Skeletal muscle satellite cell (primary cell): ENCODE results near the gene SKP1. TPM values are rescaled to one million over a fixed set of nuclear protein-coding genes. Genes with fewer than 3 reads are reported as not detected.

Source experiments
- H3K27me3 ChIP-seq: 2 replicates; pipeline ENCODE4 v1.7.0; 2013; ENCODE audit warnings: low read length; ENCODE audit not compliant: control insufficient read depth, insufficient read depth
- H3K36me3 ChIP-seq: 2 replicates; pipeline ENCODE4 v1.7.0; 2013; ENCODE audit warnings: mild to moderate bottlenecking, control low read depth, low read length; ENCODE audit not compliant: insufficient read depth
- H3K4me1 ChIP-seq: 2 replicates; pipeline ENCODE4 v1.7.0; 2013; ENCODE audit warnings: low read length; ENCODE audit not compliant: control insufficient read depth, insufficient read depth
- H3K4me2 ChIP-seq: 2 replicates; pipeline ENCODE4 v1.7.0; 2013; ENCODE audit warnings: mild to moderate bottlenecking, low read length
- H3K4me3 ChIP-seq: 2 replicates; pipeline ENCODE4 v1.7.0; 2013; ENCODE audit warnings: low read length
- H3K9ac ChIP-seq: 2 replicates; pipeline ENCODE4 v1.7.0; 2013; ENCODE audit warnings: mild to moderate bottlenecking, low read depth, low read length, moderate library complexity
- H3K9me3 ChIP-seq: replicated peaks from 2 replicates; pipeline ENCODE4 v1.7.0; 2013; ENCODE audit warnings: mild to moderate bottlenecking, control low read depth, low read length
- small RNA-seq: library from RNA; depleted of rRNA; stranded (forward); fragments of <200 nt; gene quantifications from one replicate; pipeline ENCODE3, GENCODE V24; 2012

Gene SKP1

GRCh38 chr5:134099288-134099872 is 77.4 kb downstream of the SKP1 start:
- no peak overlapping the region for H3K4me2 ChIP-seq
- H3K27me3 ChIP-seq: peaks cover 20% of the 10 kb centered on the region
- H3K4me1 ChIP-seq: peaks cover 8% of the 10 kb centered on the region
- no peaks in the 10 kb centered on the region for H3K9me3 ChIP-seq
- H3K9ac ChIP-seq: no peak overlapping the region
- no peaks in the 10 kb centered on the region for H3K36me3 ChIP-seq
- no peak overlapping the region for H3K4me3 ChIP-seq

Small RNA genes lying within 50 kb of the gene (small RNA-seq; reads per million reads assigned to genes)
- not detected for gene MIR3661
